NB4 (cell line): ENCODE measurements around the gene SEL1L3.

Experiments used
- POLR2A ChIP-seq: IDR thresholded peaks from 2 replicates; pipeline ENCODE4 v1.6.1; 2011; ENCODE audit warnings: mild to moderate bottlenecking; ENCODE audit not compliant: insufficient read length; ENCODE audit errors: extremely low read depth
- TF ChIP-seq, protein P1 (sequence below): IDR thresholded peaks from one replicate; pipeline ENCODE4 v1.5.1; 2012; ENCODE audit warnings: low read depth, low read length

DNA sequence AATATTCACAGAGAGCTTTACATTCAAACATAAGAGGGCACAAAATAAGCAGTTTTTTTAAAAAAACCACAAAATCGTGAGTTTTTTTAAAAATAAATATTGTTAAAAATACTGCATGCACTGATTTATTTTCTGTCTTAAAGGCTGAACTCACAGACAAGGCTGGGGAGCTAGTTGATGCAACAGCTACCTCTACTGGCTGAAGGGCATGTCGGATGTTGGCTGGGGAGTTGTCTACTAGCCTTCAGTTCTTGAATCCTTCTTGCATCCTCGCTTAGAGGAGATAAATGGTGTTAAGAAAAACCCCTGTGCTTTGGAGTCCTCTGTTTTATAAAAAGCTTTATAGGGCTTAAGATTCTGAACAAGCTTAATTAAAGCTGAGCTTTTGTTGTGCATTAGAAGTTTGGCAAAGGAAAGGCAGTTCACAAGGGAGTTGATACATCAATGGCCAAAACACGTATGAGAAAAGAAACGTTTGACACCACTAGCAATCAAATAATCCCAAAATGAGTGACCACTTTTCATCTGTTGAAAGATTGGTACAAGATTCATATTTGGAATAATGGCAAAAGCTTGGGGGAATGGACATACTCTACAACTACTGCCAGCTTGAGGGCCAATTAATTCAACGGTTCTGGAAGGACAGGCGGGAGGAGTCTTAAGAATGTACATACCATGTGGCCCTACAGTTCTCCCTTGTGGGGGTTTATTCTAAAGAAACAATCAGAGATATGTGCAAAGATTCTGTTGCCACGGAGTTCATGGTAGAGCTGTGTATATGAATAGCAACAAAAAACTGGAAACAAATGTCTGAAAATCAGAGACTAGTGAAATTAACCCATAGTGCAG, 94.7 kb downstream of the SEL1L3 start:
- TF ChIP-seq, protein P1, sequence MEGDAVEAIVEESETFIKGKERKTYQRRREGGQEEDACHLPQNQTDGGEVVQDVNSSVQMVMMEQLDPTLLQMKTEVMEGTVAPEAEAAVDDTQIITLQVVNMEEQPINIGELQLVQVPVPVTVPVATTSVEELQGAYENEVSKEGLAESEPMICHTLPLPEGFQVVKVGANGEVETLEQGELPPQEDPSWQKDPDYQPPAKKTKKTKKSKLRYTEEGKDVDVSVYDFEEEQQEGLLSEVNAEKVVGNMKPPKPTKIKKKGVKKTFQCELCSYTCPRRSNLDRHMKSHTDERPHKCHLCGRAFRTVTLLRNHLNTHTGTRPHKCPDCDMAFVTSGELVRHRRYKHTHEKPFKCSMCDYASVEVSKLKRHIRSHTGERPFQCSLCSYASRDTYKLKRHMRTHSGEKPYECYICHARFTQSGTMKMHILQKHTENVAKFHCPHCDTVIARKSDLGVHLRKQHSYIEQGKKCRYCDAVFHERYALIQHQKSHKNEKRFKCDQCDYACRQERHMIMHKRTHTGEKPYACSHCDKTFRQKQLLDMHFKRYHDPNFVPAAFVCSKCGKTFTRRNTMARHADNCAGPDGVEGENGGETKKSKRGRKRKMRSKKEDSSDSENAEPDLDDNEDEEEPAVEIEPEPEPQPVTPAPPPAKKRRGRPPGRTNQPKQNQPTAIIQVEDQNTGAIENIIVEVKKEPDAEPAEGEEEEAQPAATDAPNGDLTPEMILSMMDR = peak; percentile 99
- no peak for TF ChIP-seq POLR2A
